ENCODE measurements around the gene SETX.

The SETX gene

DNA sequence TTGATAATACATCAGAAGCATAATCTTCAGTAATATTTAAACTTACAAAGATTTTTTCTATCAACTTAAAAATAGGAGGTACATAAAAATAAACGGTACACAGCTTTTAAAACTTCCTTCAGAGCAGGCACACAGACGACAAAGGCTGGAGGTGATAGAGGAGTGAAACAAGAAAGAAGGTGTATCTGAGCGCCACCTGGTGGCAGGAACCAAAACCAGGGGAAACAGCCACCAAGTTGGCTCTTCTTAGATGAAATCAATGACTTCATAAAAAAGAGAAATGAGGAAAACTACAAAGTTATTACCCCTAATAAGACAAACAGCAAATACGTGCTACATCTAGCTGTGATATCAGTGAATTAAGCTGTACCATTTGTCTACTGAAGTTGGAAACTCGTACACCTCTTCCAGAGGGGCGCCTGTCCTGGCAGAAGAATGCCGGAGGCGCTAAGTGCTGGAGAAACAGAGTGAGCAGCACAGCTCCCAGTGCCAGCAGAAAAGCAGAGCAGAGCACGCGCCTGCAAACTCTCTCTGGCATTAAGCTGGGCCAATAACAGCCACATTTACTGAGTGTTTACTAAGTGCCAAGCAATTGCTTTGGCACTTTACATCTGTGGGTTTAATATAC, 85.9 kb downstream of the SETX start:
- peak; percentile 67 for DNase-seq
- H3K4me3 ChIP-seq (ENCODE audit: low read depth, low read length): no peak overlapping the region
- H3K27ac ChIP-seq: no peak overlapping the region
- no peaks in the 10 kb centered on the region for H3K27me3 ChIP-seq (replicated peaks)
- H3K36me3 ChIP-seq (replicated peaks): peaks cover 47% of the 10 kb centered on the region
- in situ Hi-C loops (cut with HindIII; ENCODE audit: low pct_ligation_motif_present, low sequenced_read_pairs): loop anchor here (25.0 kb wide), 1 partner anchor 457 kb away; no protein-coding TSS in a partner anchor
- peak; percentile 92 for TF ChIP-seq CTCF (IDR thresholded peaks at IDR 0.05; ENCODE audit: low read depth, low read length, missing control alignments)

DNA sequence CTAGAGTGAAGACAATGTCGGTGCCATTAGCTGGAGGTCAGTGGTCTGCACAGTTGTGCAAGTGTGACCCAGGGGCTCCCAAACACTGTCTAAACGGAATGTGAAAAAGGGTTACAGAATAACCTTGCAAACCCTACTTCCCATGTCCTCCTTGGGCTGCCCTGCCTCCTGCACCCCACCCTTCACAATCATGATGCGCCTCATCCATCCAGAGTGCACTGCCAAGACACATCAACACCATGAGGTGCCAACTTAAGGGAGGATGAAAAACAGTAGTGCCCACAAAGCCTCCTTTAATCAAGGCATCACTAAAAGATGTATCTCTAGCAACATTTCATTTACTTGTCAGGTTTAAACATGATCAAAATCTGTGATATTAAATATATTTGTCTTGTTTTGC, 87.1 kb downstream of the SETX start:
- no peak overlapping the region for H3K4me3 ChIP-seq (ENCODE audit: low read depth, low read length)
- in situ Hi-C loops (cut with HindIII; ENCODE audit: low pct_ligation_motif_present, low sequenced_read_pairs): loop anchor here (25.0 kb wide), 1 partner anchor 455 kb away; no protein-coding TSS in a partner anchor
- DNase-seq: no peak
- peaks cover 47% of the 10 kb centered on the region for H3K36me3 ChIP-seq (replicated peaks)
- no peak overlapping the region for H3K27ac ChIP-seq
- H3K27me3 ChIP-seq (replicated peaks): no peaks in the 10 kb centered on the region
- TF ChIP-seq CTCF (IDR thresholded peaks at IDR 0.05; ENCODE audit: low read depth, low read length, missing control alignments): no peak

- Histone ChIP-seq H3K4me3 (ENCODE audit: low read depth, low read length) (no peak overlapping the region), H3K36me3 (replicated peaks) (peaks cover 40% of the 10 kb centered on the region), H3K27ac (no peak overlapping the region), H3K27me3 (replicated peaks) (no peaks in the 10 kb centered on the region)
- in situ Hi-C loops (cut with HindIII; ENCODE audit: low pct_ligation_motif_present, low sequenced_read_pairs): loop anchor here (25.0 kb wide), 1 partner anchor 454 kb away; no protein-coding TSS in a partner anchor
- no peak for DNase-seq
- TF ChIP-seq CTCF (IDR thresholded peaks at IDR 0.05; ENCODE audit: low read depth, low read length, missing control alignments): no peak
Measured at GRCh38 chr9:132266017-132266416, 88.8 kb downstream of the SETX start.

DNA sequence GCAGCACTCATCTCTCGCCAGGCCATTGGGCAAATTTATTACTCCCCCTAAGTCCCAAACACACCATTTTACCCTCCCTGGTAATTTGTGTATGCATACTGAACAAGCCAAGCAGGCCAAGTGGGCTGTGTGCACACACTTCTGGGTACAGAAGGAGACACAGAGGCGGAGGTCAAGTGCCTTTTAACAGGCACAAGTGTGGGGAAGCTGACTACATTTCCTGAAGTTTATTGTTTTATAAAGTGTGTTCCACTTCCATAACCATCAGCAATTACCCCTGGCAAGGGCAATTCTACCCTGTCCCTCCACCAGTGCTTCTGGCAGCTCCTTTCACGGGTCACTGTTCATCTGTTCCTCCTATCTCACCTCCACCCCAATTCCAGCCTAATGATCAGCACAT, 93.9 kb downstream of the SETX start:
- in situ Hi-C loops (cut with HindIII; ENCODE audit: low pct_ligation_motif_present, low sequenced_read_pairs): loop anchor here (25.0 kb wide), 1 partner anchor 449 kb away; no protein-coding TSS in a partner anchor
- no peak for TF ChIP-seq CTCF (IDR thresholded peaks at IDR 0.05; ENCODE audit: low read depth, low read length, missing control alignments)

DNA sequence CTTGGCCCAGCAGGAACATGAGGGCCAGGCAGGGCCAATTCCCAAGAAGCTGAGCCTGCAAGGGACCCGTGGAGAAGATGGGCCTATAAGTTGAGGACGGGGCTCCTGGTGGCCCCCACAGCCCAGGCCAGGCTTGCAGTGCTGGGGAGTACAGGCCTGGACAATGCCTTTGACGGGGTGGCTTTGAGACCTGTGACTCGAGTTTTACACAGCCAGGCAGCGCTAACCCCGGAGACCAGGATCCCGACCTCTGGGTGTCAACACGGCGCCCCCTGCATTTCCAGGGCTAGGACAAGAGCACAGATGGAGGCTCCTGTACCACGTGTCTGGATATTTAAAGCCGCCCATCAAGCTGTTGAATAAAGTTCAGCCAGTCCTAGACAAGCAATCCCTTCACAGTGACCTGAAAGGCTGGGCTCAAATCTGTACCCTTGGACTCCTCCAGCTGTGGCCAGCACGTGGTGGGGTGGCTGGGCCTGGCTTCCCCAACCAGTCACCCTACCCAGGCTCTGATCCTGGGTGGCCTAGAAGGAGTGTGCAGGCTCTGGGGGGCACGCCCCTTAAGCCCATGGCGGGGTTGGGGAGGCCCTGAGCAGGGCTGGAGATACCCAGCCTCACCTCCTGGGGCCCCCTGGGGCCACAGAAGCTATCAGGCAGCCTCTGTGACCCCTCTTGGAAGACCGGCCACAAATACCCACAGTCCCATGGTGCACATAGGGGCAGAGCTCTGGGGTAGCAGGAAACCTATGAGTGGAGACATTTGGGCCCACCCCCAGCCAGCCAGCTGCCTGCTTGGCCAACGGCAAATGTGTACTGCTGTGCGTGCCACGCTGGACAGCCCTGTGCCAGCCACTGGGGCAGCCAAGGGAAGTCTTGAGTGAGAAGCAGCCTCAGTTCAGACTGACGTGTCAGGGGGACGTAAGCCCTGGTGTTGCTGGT, 104.2 kb downstream of the SETX start:
- no peak for DNase-seq
- no peaks in the 10 kb centered on the region for H3K27me3 ChIP-seq (replicated peaks)
- TF ChIP-seq CTCF (IDR thresholded peaks at IDR 0.05; ENCODE audit: low read depth, low read length, missing control alignments): no peak
- H3K36me3 ChIP-seq (replicated peaks): no peaks in the 10 kb centered on the region
- in situ Hi-C loops (cut with HindIII; ENCODE audit: low pct_ligation_motif_present, low sequenced_read_pairs): loop anchor here (25.0 kb wide), 1 partner anchor 438 kb away; no protein-coding TSS in a partner anchor
- H3K27ac ChIP-seq: no peak overlapping the region
- no peak overlapping the region for H3K4me3 ChIP-seq (ENCODE audit: low read depth, low read length)

More for the DNA sequence above, 93.9 kb downstream of the SETX start:
- no peaks in the 10 kb centered on the region for H3K27me3 ChIP-seq (replicated peaks)
- peaks cover 21% of the 10 kb centered on the region for H3K36me3 ChIP-seq (replicated peaks)
- no peak overlapping the region for H3K4me3 ChIP-seq (ENCODE audit: low read depth, low read length)
- no peak for DNase-seq
- H3K27ac ChIP-seq: no peak overlapping the region
